IMR-90 (cell line): ENCODE data around the gene VAT1L. TPM values are rescaled to one million over a fixed set of nuclear protein-coding genes. Genes with fewer than 3 reads are reported as not detected.

ENCODE experiments used
- ATAC-seq: fragments of 200-7000 bp; cut with Tn5 transposase; 2 replicates; pipeline ENCODE4 v1.9.1; 2020; ENCODE audit warnings: low read depth, mild to moderate bottlenecking, moderate library complexity
- BruUV-seq: library from RNA; stranded (reverse); fragments of 400-500 nt; replicated peaks from 2 replicates; lab custom pipeline; 2021; lab: Mats Ljungman, UMichigan
- CTCF ChIA-PET: fragments of 300-600 bp; formaldehyde crosslinking; extraction: SDS; loops from one replicate; lab custom pipeline; 2021; ENCODE audit warnings: antibody characterized with exemption; lab: Yijun Ruan, JAX
- POLR2A ChIA-PET: fragments of 300-600 bp; sonication (Branson Sonifier 250); formaldehyde crosslinking; loops from one replicate; lab custom pipeline; 2022; ENCODE audit warnings: antibody characterized with exemption; ENCODE audit not compliant: unreplicated experiment; lab: Charles Lee
- DNase-seq: peaks from one replicate; pipeline ENCODE4 v3.0.0; 2013
- H2AFZ ChIP-seq: replicated peaks from 2 replicates; pipeline ENCODE3; 2013; ENCODE audit warnings: low read length, mild to moderate bottlenecking; ENCODE audit not compliant: poor library complexity
- H2AK5ac ChIP-seq: 2 replicates; pipeline ENCODE4 v1.6.1; 2013; ENCODE audit warnings: low read depth, low read length, inconsistent platforms
- H2AK9ac ChIP-seq: replicated peaks from 2 replicates; pipeline ENCODE3; 2013; ENCODE audit warnings: mild to moderate bottlenecking, low read depth, low read length, moderate library complexity; ENCODE audit not compliant: poor library complexity
- H2BK120ac ChIP-seq: 2 replicates; pipeline ENCODE4 v1.6.1; 2013; ENCODE audit warnings: low read depth, low read length, inconsistent platforms
- H2BK15ac ChIP-seq: 3 replicates; pipeline ENCODE4 v1.6.1; 2013; ENCODE audit warnings: low read depth, low read length, inconsistent platforms
- H2BK20ac ChIP-seq: 2 replicates; pipeline ENCODE4 v1.6.1; 2013; ENCODE audit warnings: low read depth, mild to moderate bottlenecking, inconsistent platforms, low read length, moderate library complexity
- H2BK5ac ChIP-seq: 2 replicates; pipeline ENCODE4 v1.6.1; 2013; ENCODE audit warnings: mild to moderate bottlenecking, low read depth, low read length, inconsistent platforms; ENCODE audit not compliant: poor library complexity, severe bottlenecking
- H3K14ac ChIP-seq: replicated peaks from 2 replicates; pipeline ENCODE4 v1.6.1; 2013; ENCODE audit warnings: low read depth, low read length, inconsistent platforms
- H3K18ac ChIP-seq: 2 replicates; pipeline ENCODE4 v1.6.1; 2013; ENCODE audit warnings: low read depth, low read length, control low read depth
- H3K23ac ChIP-seq: 2 replicates; pipeline ENCODE4 v1.6.1; 2013; ENCODE audit warnings: low read depth, low read length, inconsistent platforms
- H3K27ac ChIP-seq: 2 replicates; pipeline ENCODE4 v1.5.1; 2013; ENCODE audit warnings: mild to moderate bottlenecking, control low read depth, low read length; ENCODE audit not compliant: insufficient read depth
- H3K27me3 ChIP-seq: 2 replicates; pipeline ENCODE4 v1.6.1; 2013; ENCODE audit warnings: low read length; ENCODE audit not compliant: control insufficient read depth, insufficient read depth
- H3K36me3 ChIP-seq: 2 replicates; pipeline ENCODE4 v1.6.1; 2013; ENCODE audit warnings: low read length, mixed read lengths; ENCODE audit not compliant: control insufficient read depth, insufficient read depth
- H3K4ac ChIP-seq: 2 replicates; pipeline ENCODE4 v1.6.1; 2013; ENCODE audit warnings: low read depth, low read length, inconsistent platforms
- H3K4me1 ChIP-seq: 2 replicates; pipeline ENCODE4 v1.6.1; 2013; ENCODE audit warnings: low read length, mixed read lengths; ENCODE audit not compliant: control insufficient read depth, insufficient read depth
- H3K4me2 ChIP-seq: 2 replicates; pipeline ENCODE4 v1.6.1; 2013; ENCODE audit warnings: low read depth, mild to moderate bottlenecking, control low read depth, low read length, moderate library complexity
- H3K4me3 ChIP-seq: 2 replicates; pipeline ENCODE4 v1.5.1; 2013; ENCODE audit warnings: low read depth, mild to moderate bottlenecking, control low read depth, low read length, moderate library complexity; ENCODE audit not compliant: insufficient read depth
- H3K56ac ChIP-seq: 2 replicates; pipeline ENCODE4 v1.6.1; 2013; ENCODE audit warnings: low read length, inconsistent platforms; ENCODE audit not compliant: insufficient read depth; ENCODE audit errors: extremely low read depth
- H3K79me1 ChIP-seq, 2 experiments: 2 replicates each; pipeline ENCODE4 v1.6.1; 2013; ENCODE audit warnings: low read length in 2 of 2, inconsistent platforms in 1 of 2, low read depth in 1 of 2
- H3K9ac ChIP-seq: 2 replicates; pipeline ENCODE4 v1.6.1; 2013; ENCODE audit warnings: low read depth, low read length, control low read depth
- H3K9me1 ChIP-seq: 2 replicates; pipeline ENCODE4 v1.6.1; 2013; ENCODE audit warnings: low read length, inconsistent platforms; ENCODE audit not compliant: insufficient read depth
- H3K9me3 ChIP-seq: 2 replicates; pipeline ENCODE4 v1.6.1; 2013; ENCODE audit warnings: low read length; ENCODE audit not compliant: control insufficient read depth, insufficient read depth
- H4K20me1 ChIP-seq: 2 replicates; pipeline ENCODE4 v1.6.1; 2013; ENCODE audit warnings: low read length, inconsistent platforms; ENCODE audit not compliant: insufficient read depth
- H4K5ac ChIP-seq: 2 replicates; pipeline ENCODE4 v1.6.1; 2013; ENCODE audit warnings: mild to moderate bottlenecking, low read depth, low read length, control low read depth
- H4K8ac ChIP-seq, 2 experiments: 2 replicates each; pipeline ENCODE4 v1.6.1; 2013; ENCODE audit warnings: low read depth in 2 of 2, low read length in 2 of 2, control low read depth in 1 of 2, inconsistent platforms in 1 of 2
- H4K91ac ChIP-seq: 2 replicates; pipeline ENCODE4 v1.6.1; 2013; ENCODE audit warnings: low read depth, low read length, inconsistent platforms; ENCODE audit not compliant: insufficient read depth
- BHLHE40 ChIP-seq: fragments of 150-350 bp; IDR thresholded peaks from 2 replicates; pipeline ENCODE4 v1.6.1; 2016; ENCODE audit warnings: mild to moderate bottlenecking, low read depth, low read length
- CTCF ChIP-seq: conservative IDR thresholded peaks from 2 replicates; pipeline ENCODE4 v1.5.1; 2012; ENCODE audit warnings: mild to moderate bottlenecking, low read depth, low read length, improper control_type of control experiment
- ELK1 ChIP-seq: fragments of 150-350 bp; IDR thresholded peaks from 2 replicates; pipeline ENCODE4 v1.6.1; 2016; ENCODE audit warnings: low read depth, mild to moderate bottlenecking, low read length, moderate library complexity, borderline replicate concordance
- FOS ChIP-seq: fragments of 150-350 bp; IDR thresholded peaks from 2 replicates; pipeline ENCODE4 v1.6.1; 2016; ENCODE audit warnings: low read depth, low read length
- MAZ ChIP-seq: IDR thresholded peaks from 2 replicates; pipeline ENCODE4 v1.6.1; 2012; ENCODE audit warnings: low read depth, mild to moderate bottlenecking, low read length, improper control_type of control experiment, moderate library complexity, borderline replicate concordance
- MXI1 ChIP-seq: IDR thresholded peaks from 2 replicates; pipeline ENCODE4 v1.6.1; 2012; ENCODE audit warnings: low read depth, mild to moderate bottlenecking, low read length, moderate library complexity, borderline replicate concordance
- NFE2L2 ChIP-seq: fragments of 150-350 bp; IDR thresholded peaks from 2 replicates; pipeline ENCODE4 v1.6.1; 2016; ENCODE audit warnings: low read depth, mild to moderate bottlenecking, low read length
- POLR2A ChIP-seq: IDR thresholded peaks from 2 replicates; pipeline ENCODE4 v1.6.1; 2012; ENCODE audit warnings: mild to moderate bottlenecking, low read depth, low read length
- RAD21 ChIP-seq: IDR thresholded peaks from 2 replicates; pipeline ENCODE4 v1.6.1; 2012; ENCODE audit warnings: low read length, improper control_type of control experiment
- RFX5 ChIP-seq: IDR thresholded peaks from 2 replicates; pipeline ENCODE4 v1.8.0; 2012; ENCODE audit warnings: low read depth, mild to moderate bottlenecking, low read length, moderate library complexity
- SMC3 ChIP-seq: fragments of 150-350 bp; IDR thresholded peaks from 2 replicates; pipeline ENCODE4 v1.6.1; 2016; ENCODE audit warnings: low read depth, mild to moderate bottlenecking, antibody characterized with exemption, low read length, moderate library complexity
- WGBS, 2 experiments: methylation state at CpG; one replicate each; pipeline versions ENCODE4 v1.1.5 to v1.1.7; 2013; ENCODE audit warnings: missing lambda C conversion rate in 2 of 2; ENCODE audit not compliant: insufficient read length in 1 of 2; ENCODE audit errors: extremely low coverage in 2 of 2; 5-methylcytosine and 5-hydroxymethylcytosine counted together
- dilution Hi-C: fragments of 300-500 bp; cut with HindIII; formaldehyde crosslinking; loops from one replicate; pipeline ENCODE4 v1.14.3; 2018; ENCODE audit warnings: low sequenced_read_pairs; ENCODE audit not compliant: unreplicated experiment
- in situ Hi-C: fragments of 300-500 bp; cut with MboI; formaldehyde crosslinking; loops from 3 replicates; pipeline ENCODE4 v1.14.3; 2019; ENCODE audit warnings: low sequenced_read_pairs, inconsistent platforms, mixed read lengths
- intact Hi-C: fragments of 100-400 bp; cut with micrococcal nuclease; formaldehyde crosslinking; loops from 2 replicates; pipeline ENCODE4 v1.10.0; 2022
- polyA plus RNA-seq, 3 experiments: library from polyadenylated mRNA; depleted of rRNA; stranded (reverse); fragments of >200 nt; gene quantifications; 2 replicates each; pipeline ENCODE4 v1.2.3, GENCODE V29; 2012; ENCODE audit warnings: low replicate concordance in 1 of 3
- total RNA-seq: library from RNA; depleted of rRNA; stranded (reverse); fragments of >200 nt; gene quantifications from 2 replicates; pipeline ENCODE4 v1.2.3, GENCODE V29; 2012

VAT1L gene
- total and polyA plus RNA-seq, 2 of the 4 experiments (the other 2 are of a cell fraction), result 15.4 to 18.5 TPM

- H2BK5ac ChIP-seq, result no peak overlapping the region
- POLR2A ChIA-PET, result no interaction called here
- H3K27ac ChIP-seq, result no peak overlapping the region
- H3K9ac ChIP-seq, result no peak overlapping the region
- no peak overlapping the region for H3K18ac ChIP-seq
- no peak overlapping the region for H3K4me2 ChIP-seq
- no peak overlapping the region for H3K56ac ChIP-seq
- no peak overlapping the region for H2AFZ ChIP-seq
- H4K8ac ChIP-seq, result no peak overlapping the region
- H4K91ac ChIP-seq, result no peak overlapping the region; the same call in 1 of the 2 replicates
- H3K4ac ChIP-seq, result peak overlapping the region; percentile 62
- no peak overlapping the region for H3K23ac ChIP-seq
- no peaks in the 10 kb centered on the region for H3K27me3 ChIP-seq
- H4K5ac ChIP-seq, result no peak overlapping the region
- WGBS, 2 experiments, result no CpG with 5 or more reads among the region's 5 CpGs
- no peaks in the 10 kb centered on the region for H4K20me1 ChIP-seq
- intact Hi-C loops, result no loop called here
- in situ Hi-C loops, result no loop called here
- peaks cover 3% of the 10 kb centered on the region; the same call in 1 of the 2 replicates for H3K9me1 ChIP-seq
- peak overlapping the region; percentile 21; the same call in 1 of the 2 replicates for H2AK5ac ChIP-seq
- no peaks in the 10 kb centered on the region for H3K79me1 ChIP-seq
- H2BK120ac ChIP-seq, result no peak overlapping the region
- no peaks in the 10 kb centered on the region for H3K9me3 ChIP-seq
- ATAC-seq (no peak), DNase-seq (no peak)
- H3K4me1 ChIP-seq, result no peaks in the 10 kb centered on the region
- H2BK15ac ChIP-seq, result no peak overlapping the region
- CTCF ChIA-PET, result no interaction called here
- 0 out of 2 replicates have a peak overlapping the region, but pooled peaks have one; percentile 26 for H3K14ac ChIP-seq
- peak overlapping the region; percentile 29; the same call in 1 of the 2 replicates for H2BK20ac ChIP-seq
- H3K36me3 ChIP-seq, result no peaks in the 10 kb centered on the region
- TF ChIP-seq CTCF (no peak), ELK1 (no peak), RAD21 (no peak), MXI1 (no peak), FOS (no peak), SMC3 (no peak), BHLHE40 (no peak), MAZ (no peak), POLR2A (no peak), NFE2L2 (no peak), RFX5 (no peak)
- H2AK9ac ChIP-seq, result peak overlapping the region; percentile 68
- no peak overlapping the region for H3K4me3 ChIP-seq
- dilution Hi-C loops, result no loop called here
- no TSS peak for BruUV-seq
Measured at GRCh38 chr16:77938913-77939312, 150.5 kb downstream of the VAT1L start.
